ENCODE data around the gene MBD3L1. TPM values are rescaled to one million over a fixed set of nuclear protein-coding genes. Genes with fewer than 3 reads are reported as not detected.

The MBD3L1 gene
- total and polyA plus RNA-seq, 10 of the 15 experiments (the other 5 are each of a cell fraction or from before 2014, with no cell fraction given): not detected

DNA sequence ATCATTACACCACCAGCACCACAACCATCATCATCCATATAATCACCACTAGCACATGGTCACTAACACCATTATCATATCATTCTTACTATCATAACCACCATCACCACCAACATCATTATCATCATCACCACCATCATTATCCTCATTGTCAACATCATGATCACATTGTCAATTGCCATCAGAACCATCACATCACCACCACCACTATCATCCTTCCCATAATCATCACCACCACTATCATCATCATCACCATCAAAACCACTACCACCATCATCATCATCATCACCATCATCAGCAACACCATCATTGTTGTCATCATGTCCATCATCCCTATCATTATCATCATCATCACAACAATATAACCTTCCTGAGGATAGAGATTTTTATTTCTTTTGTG is 58.1 kb downstream of the MBD3L1 start (continued):
- TF ChIP-seq WRNIP1 (IDR thresholded peaks at IDR 0.05; ENCODE audit: borderline replicate concordance, low read depth, low read length): no peak
- TF ChIP-seq PAX8 (IDR thresholded peaks at IDR 0.05): no peak
- no peak for TF ChIP-seq SUZ12 (IDR thresholded peaks at IDR 0.05; ENCODE audit: unreplicated experiment)

Other genes starting within 250 kb of the MBD3L1 start
- 0.68 TPM in 1 of 2 replicates, not detected in the other for gene ADAMTS10, start 221.7 kb upstream of the MBD3L1 start, total RNA-seq (2014; rRNA removed)
- gene ADAMTS10, start 221.7 kb upstream of the MBD3L1 start, total RNA-seq (2014; rRNA removed; fragmentation: Illumina TruSeq; extraction: Trizol): 0.09 and 0.13 TPM in 2 replicates
- gene ADAMTS10, start 221.7 kb upstream of the MBD3L1 start, total RNA-seq (2021): 0.45 and 0.59 TPM in 2 replicates
- gene ADAMTS10, start 221.7 kb upstream of the MBD3L1 start, polyA plus RNA-seq (2011; rRNA removed): 2.1 and 2.5 TPM in 2 replicates
- 0.01 TPM in 1 of 2 replicates, not detected in the other for gene ADAMTS10, start 221.7 kb upstream of the MBD3L1 start, polyA plus RNA-seq (2014; fragmentation: Illumina TruSeq; extraction: Trizol)
- not detected for gene ADAMTS10, start 221.7 kb upstream of the MBD3L1 start, polyA plus RNA-seq (2014; fragmentation: Nextera tagmentation; extraction: Ambion mirVana)
- gene ADAMTS10, start 221.7 kb upstream of the MBD3L1 start, polyA plus RNA-seq (2014; rRNA removed): 0.20 and 0.42 TPM in 2 replicates
- under 1 TPM in 1 of 2 experiments, not detected in 1; 0.15 TPM for gene ADAMTS10, start 221.7 kb upstream of the MBD3L1 start, polyA plus RNA-seq (2016; fragmentation: Nextera tagmentation; extraction: Ambion mirVana)
- not detected in 2 replicates for gene NFILZ, start 201.7 kb upstream of the MBD3L1 start, total RNA-seq (2014; rRNA removed)
- gene NFILZ, start 201.7 kb upstream of the MBD3L1 start, total RNA-seq (2014; rRNA removed; fragmentation: Illumina TruSeq; extraction: Trizol): not detected in 2 replicates
- gene NFILZ, start 201.7 kb upstream of the MBD3L1 start, total RNA-seq (2021): not detected in 2 replicates
- gene NFILZ, start 201.7 kb upstream of the MBD3L1 start, polyA plus RNA-seq (2011; rRNA removed): not detected in 2 replicates
- not detected in 2 replicates for gene NFILZ, start 201.7 kb upstream of the MBD3L1 start, polyA plus RNA-seq (2014; fragmentation: Illumina TruSeq; extraction: Trizol)
- not detected for gene NFILZ, start 201.7 kb upstream of the MBD3L1 start, polyA plus RNA-seq (2014; fragmentation: Nextera tagmentation; extraction: Ambion mirVana)
- not detected in 2 replicates for gene NFILZ, start 201.7 kb upstream of the MBD3L1 start, polyA plus RNA-seq (2014; rRNA removed)
- gene NFILZ, start 201.7 kb upstream of the MBD3L1 start, polyA plus RNA-seq (2016; fragmentation: Nextera tagmentation; extraction: Ambion mirVana): not detected
- not detected in 2 replicates for gene ACTL9, start 133.6 kb upstream of the MBD3L1 start, total RNA-seq (2014; rRNA removed)
- gene ACTL9, start 133.6 kb upstream of the MBD3L1 start, total RNA-seq (2014; rRNA removed; fragmentation: Illumina TruSeq; extraction: Trizol): not detected in 2 replicates
- gene ACTL9, start 133.6 kb upstream of the MBD3L1 start, total RNA-seq (2021): not detected in 2 replicates
- gene ACTL9, start 133.6 kb upstream of the MBD3L1 start, polyA plus RNA-seq (2011; rRNA removed): not detected in 2 replicates
- gene ACTL9, start 133.6 kb upstream of the MBD3L1 start, polyA plus RNA-seq (2014; fragmentation: Illumina TruSeq; extraction: Trizol): not detected in 2 replicates
- gene ACTL9, start 133.6 kb upstream of the MBD3L1 start, polyA plus RNA-seq (2014; fragmentation: Nextera tagmentation; extraction: Ambion mirVana): not detected
- not detected in 2 replicates for gene ACTL9, start 133.6 kb upstream of the MBD3L1 start, polyA plus RNA-seq (2014; rRNA removed)
- gene ACTL9, start 133.6 kb upstream of the MBD3L1 start, polyA plus RNA-seq (2016; fragmentation: Nextera tagmentation; extraction: Ambion mirVana): not detected
- gene OR2Z1, start 110.7 kb upstream of the MBD3L1 start, total RNA-seq (2014; rRNA removed): not detected in 2 replicates
- gene OR2Z1, start 110.7 kb upstream of the MBD3L1 start, total RNA-seq (2014; rRNA removed; fragmentation: Illumina TruSeq; extraction: Trizol): not detected in 2 replicates
- not detected in 2 replicates for gene OR2Z1, start 110.7 kb upstream of the MBD3L1 start, total RNA-seq (2021)
- not detected in 2 replicates for gene OR2Z1, start 110.7 kb upstream of the MBD3L1 start, polyA plus RNA-seq (2011; rRNA removed)
- not detected in 2 replicates for gene OR2Z1, start 110.7 kb upstream of the MBD3L1 start, polyA plus RNA-seq (2014; fragmentation: Illumina TruSeq; extraction: Trizol)
- not detected for gene OR2Z1, start 110.7 kb upstream of the MBD3L1 start, polyA plus RNA-seq (2014; fragmentation: Nextera tagmentation; extraction: Ambion mirVana)
- gene OR2Z1, start 110.7 kb upstream of the MBD3L1 start, polyA plus RNA-seq (2014; rRNA removed): not detected in 2 replicates
- gene OR2Z1, start 110.7 kb upstream of the MBD3L1 start, polyA plus RNA-seq (2016; fragmentation: Nextera tagmentation; extraction: Ambion mirVana): not detected
- gene ZNF558, start 73 bp upstream of the MBD3L1 start, total RNA-seq (2014; rRNA removed): 7.1 and 8.2 TPM in 2 replicates
- gene ZNF558, start 73 bp upstream of the MBD3L1 start, total RNA-seq (2014; rRNA removed; fragmentation: Illumina TruSeq; extraction: Trizol): 4.7 and 6.4 TPM in 2 replicates
- gene ZNF558, start 73 bp upstream of the MBD3L1 start, total RNA-seq (2021): 7.2 and 7.4 TPM in 2 replicates
- 0.10 TPM in 1 of 2 replicates, not detected in the other for gene ZNF558, start 73 bp upstream of the MBD3L1 start, polyA plus RNA-seq (2011; rRNA removed)
- gene ZNF558, start 73 bp upstream of the MBD3L1 start, polyA plus RNA-seq (2014; fragmentation: Illumina TruSeq; extraction: Trizol): 5.5 and 6.5 TPM in 2 replicates
- 1 to 10 TPM in 1 of 2 experiments, under 1 TPM in 1; 0.95 to 1.6 TPM for gene ZNF558, start 73 bp upstream of the MBD3L1 start, polyA plus RNA-seq (2014; fragmentation: Nextera tagmentation; extraction: Ambion mirVana)
- gene ZNF558, start 73 bp upstream of the MBD3L1 start, polyA plus RNA-seq (2014; rRNA removed): 4.8 and 7.9 TPM in 2 replicates
- 1 to 10 TPM; 6.2 to 8.1 TPM for gene ZNF558, start 73 bp upstream of the MBD3L1 start, polyA plus RNA-seq (2016; fragmentation: Nextera tagmentation; extraction: Ambion mirVana)
- gene MUC16, start 178.0 kb downstream of the MBD3L1 start, total RNA-seq (2014; rRNA removed): not detected in 2 replicates
- not detected in 2 replicates for gene MUC16, start 178.0 kb downstream of the MBD3L1 start, total RNA-seq (2014; rRNA removed; fragmentation: Illumina TruSeq; extraction: Trizol)
- not detected in 2 replicates for gene MUC16, start 178.0 kb downstream of the MBD3L1 start, total RNA-seq (2021)
- gene MUC16, start 178.0 kb downstream of the MBD3L1 start, polyA plus RNA-seq (2011; rRNA removed): under 0.01 TPM in 1 of 2 replicates, not detected in the other
- under 0.01 TPM in 1 of 2 replicates, not detected in the other for gene MUC16, start 178.0 kb downstream of the MBD3L1 start, polyA plus RNA-seq (2014; fragmentation: Illumina TruSeq; extraction: Trizol)
- gene MUC16, start 178.0 kb downstream of the MBD3L1 start, polyA plus RNA-seq (2014; fragmentation: Nextera tagmentation; extraction: Ambion mirVana): not detected
- not detected in 2 replicates for gene MUC16, start 178.0 kb downstream of the MBD3L1 start, polyA plus RNA-seq (2014; rRNA removed)
- gene MUC16, start 178.0 kb downstream of the MBD3L1 start, polyA plus RNA-seq (2016; fragmentation: Nextera tagmentation; extraction: Ambion mirVana): not detected

Measured in GM12878 (cell line).